IMR-90 (cell line): ENCODE data around the gene KLKB1. TPM values are rescaled to one million over a fixed set of nuclear protein-coding genes. Genes with fewer than 3 reads are reported as not detected.

ENCODE experiments used
- ATAC-seq: fragments of 200-7000 bp; cut with Tn5 transposase; 2 replicates; pipeline ENCODE4 v1.9.1; 2020; ENCODE audit warnings: low read depth, mild to moderate bottlenecking, moderate library complexity
- BruUV-seq: library from RNA; stranded (reverse); fragments of 400-500 nt; replicated peaks from 2 replicates; lab custom pipeline; 2021; lab: Mats Ljungman, UMichigan
- CTCF ChIA-PET: fragments of 300-600 bp; formaldehyde crosslinking; extraction: SDS; loops from one replicate; lab custom pipeline; 2021; ENCODE audit warnings: antibody characterized with exemption; lab: Yijun Ruan, JAX
- POLR2A ChIA-PET: fragments of 300-600 bp; sonication (Branson Sonifier 250); formaldehyde crosslinking; loops from one replicate; lab custom pipeline; 2022; ENCODE audit warnings: antibody characterized with exemption; ENCODE audit not compliant: unreplicated experiment; lab: Charles Lee
- DNase-seq: peaks from one replicate; pipeline ENCODE4 v3.0.0; 2013
- H2AFZ ChIP-seq: replicated peaks from 2 replicates; pipeline ENCODE3; 2013; ENCODE audit warnings: low read length, mild to moderate bottlenecking; ENCODE audit not compliant: poor library complexity
- H2AK5ac ChIP-seq: 2 replicates; pipeline ENCODE4 v1.6.1; 2013; ENCODE audit warnings: low read depth, low read length, inconsistent platforms
- H2AK9ac ChIP-seq: replicated peaks from 2 replicates; pipeline ENCODE3; 2013; ENCODE audit warnings: mild to moderate bottlenecking, low read depth, low read length, moderate library complexity; ENCODE audit not compliant: poor library complexity
- H2BK120ac ChIP-seq: 2 replicates; pipeline ENCODE4 v1.6.1; 2013; ENCODE audit warnings: low read depth, low read length, inconsistent platforms
- H2BK15ac ChIP-seq: 3 replicates; pipeline ENCODE4 v1.6.1; 2013; ENCODE audit warnings: low read depth, low read length, inconsistent platforms
- H2BK20ac ChIP-seq: 2 replicates; pipeline ENCODE4 v1.6.1; 2013; ENCODE audit warnings: low read depth, mild to moderate bottlenecking, inconsistent platforms, low read length, moderate library complexity
- H2BK5ac ChIP-seq: 2 replicates; pipeline ENCODE4 v1.6.1; 2013; ENCODE audit warnings: mild to moderate bottlenecking, low read depth, low read length, inconsistent platforms; ENCODE audit not compliant: poor library complexity, severe bottlenecking
- H3K14ac ChIP-seq: replicated peaks from 2 replicates; pipeline ENCODE4 v1.6.1; 2013; ENCODE audit warnings: low read depth, low read length, inconsistent platforms
- H3K18ac ChIP-seq: 2 replicates; pipeline ENCODE4 v1.6.1; 2013; ENCODE audit warnings: low read depth, low read length, control low read depth
- H3K23ac ChIP-seq: 2 replicates; pipeline ENCODE4 v1.6.1; 2013; ENCODE audit warnings: low read depth, low read length, inconsistent platforms
- H3K27ac ChIP-seq: 2 replicates; pipeline ENCODE4 v1.5.1; 2013; ENCODE audit warnings: mild to moderate bottlenecking, control low read depth, low read length; ENCODE audit not compliant: insufficient read depth
- H3K27me3 ChIP-seq: 2 replicates; pipeline ENCODE4 v1.6.1; 2013; ENCODE audit warnings: low read length; ENCODE audit not compliant: control insufficient read depth, insufficient read depth
- H3K36me3 ChIP-seq: 2 replicates; pipeline ENCODE4 v1.6.1; 2013; ENCODE audit warnings: low read length, mixed read lengths; ENCODE audit not compliant: control insufficient read depth, insufficient read depth
- H3K4ac ChIP-seq: 2 replicates; pipeline ENCODE4 v1.6.1; 2013; ENCODE audit warnings: low read depth, low read length, inconsistent platforms
- H3K4me1 ChIP-seq: 2 replicates; pipeline ENCODE4 v1.6.1; 2013; ENCODE audit warnings: low read length, mixed read lengths; ENCODE audit not compliant: control insufficient read depth, insufficient read depth
- H3K4me2 ChIP-seq: 2 replicates; pipeline ENCODE4 v1.6.1; 2013; ENCODE audit warnings: low read depth, mild to moderate bottlenecking, control low read depth, low read length, moderate library complexity
- H3K4me3 ChIP-seq: 2 replicates; pipeline ENCODE4 v1.5.1; 2013; ENCODE audit warnings: low read depth, mild to moderate bottlenecking, control low read depth, low read length, moderate library complexity; ENCODE audit not compliant: insufficient read depth
- H3K56ac ChIP-seq: 2 replicates; pipeline ENCODE4 v1.6.1; 2013; ENCODE audit warnings: low read length, inconsistent platforms; ENCODE audit not compliant: insufficient read depth; ENCODE audit errors: extremely low read depth
- H3K79me1 ChIP-seq, 2 experiments: 2 replicates each; pipeline ENCODE4 v1.6.1; 2013; ENCODE audit warnings: low read length in 2 of 2, inconsistent platforms in 1 of 2, low read depth in 1 of 2
- H3K9ac ChIP-seq: 2 replicates; pipeline ENCODE4 v1.6.1; 2013; ENCODE audit warnings: low read depth, low read length, control low read depth
- H3K9me1 ChIP-seq: 2 replicates; pipeline ENCODE4 v1.6.1; 2013; ENCODE audit warnings: low read length, inconsistent platforms; ENCODE audit not compliant: insufficient read depth
- H3K9me3 ChIP-seq: 2 replicates; pipeline ENCODE4 v1.6.1; 2013; ENCODE audit warnings: low read length; ENCODE audit not compliant: control insufficient read depth, insufficient read depth
- H4K20me1 ChIP-seq: 2 replicates; pipeline ENCODE4 v1.6.1; 2013; ENCODE audit warnings: low read length, inconsistent platforms; ENCODE audit not compliant: insufficient read depth
- H4K5ac ChIP-seq: 2 replicates; pipeline ENCODE4 v1.6.1; 2013; ENCODE audit warnings: mild to moderate bottlenecking, low read depth, low read length, control low read depth
- H4K8ac ChIP-seq, 2 experiments: 2 replicates each; pipeline ENCODE4 v1.6.1; 2013; ENCODE audit warnings: low read depth in 2 of 2, low read length in 2 of 2, control low read depth in 1 of 2, inconsistent platforms in 1 of 2
- H4K91ac ChIP-seq: 2 replicates; pipeline ENCODE4 v1.6.1; 2013; ENCODE audit warnings: low read depth, low read length, inconsistent platforms; ENCODE audit not compliant: insufficient read depth
- CEBPB ChIP-seq: IDR thresholded peaks from 2 replicates; pipeline ENCODE4 v1.6.1; 2012; ENCODE audit warnings: low read depth, low read length, improper control_type of control experiment
- MAZ ChIP-seq: IDR thresholded peaks from 2 replicates; pipeline ENCODE4 v1.6.1; 2012; ENCODE audit warnings: low read depth, mild to moderate bottlenecking, low read length, improper control_type of control experiment, moderate library complexity, borderline replicate concordance
- MXI1 ChIP-seq: IDR thresholded peaks from 2 replicates; pipeline ENCODE4 v1.6.1; 2012; ENCODE audit warnings: low read depth, mild to moderate bottlenecking, low read length, moderate library complexity, borderline replicate concordance
- NFE2L2 ChIP-seq: fragments of 150-350 bp; IDR thresholded peaks from 2 replicates; pipeline ENCODE4 v1.6.1; 2016; ENCODE audit warnings: low read depth, mild to moderate bottlenecking, low read length
- RAD21 ChIP-seq: IDR thresholded peaks from 2 replicates; pipeline ENCODE4 v1.6.1; 2012; ENCODE audit warnings: low read length, improper control_type of control experiment
- RFX5 ChIP-seq: IDR thresholded peaks from 2 replicates; pipeline ENCODE4 v1.8.0; 2012; ENCODE audit warnings: low read depth, mild to moderate bottlenecking, low read length, moderate library complexity
- WGBS, 2 experiments: methylation state at CpG; one replicate each; pipeline versions ENCODE4 v1.1.5 to v1.1.7; 2013; ENCODE audit warnings: missing lambda C conversion rate in 2 of 2; ENCODE audit not compliant: insufficient read length in 1 of 2; ENCODE audit errors: extremely low coverage in 2 of 2; 5-methylcytosine and 5-hydroxymethylcytosine counted together
- dilution Hi-C: fragments of 300-500 bp; cut with HindIII; formaldehyde crosslinking; loops from one replicate; pipeline ENCODE4 v1.14.3; 2018; ENCODE audit warnings: low sequenced_read_pairs; ENCODE audit not compliant: unreplicated experiment
- in situ Hi-C: fragments of 300-500 bp; cut with MboI; formaldehyde crosslinking; loops from 3 replicates; pipeline ENCODE4 v1.14.3; 2019; ENCODE audit warnings: low sequenced_read_pairs, inconsistent platforms, mixed read lengths
- intact Hi-C: fragments of 100-400 bp; cut with micrococcal nuclease; formaldehyde crosslinking; loops from 2 replicates; pipeline ENCODE4 v1.10.0; 2022
- polyA plus RNA-seq, 3 experiments: library from polyadenylated mRNA; depleted of rRNA; stranded (reverse); fragments of >200 nt; gene quantifications; 2 replicates each; pipeline ENCODE4 v1.2.3, GENCODE V29; 2012; ENCODE audit warnings: low replicate concordance in 1 of 3
- total RNA-seq: library from RNA; depleted of rRNA; stranded (reverse); fragments of >200 nt; gene quantifications from 2 replicates; pipeline ENCODE4 v1.2.3, GENCODE V29; 2012

Gene KLKB1
- total and polyA plus RNA-seq, 2 of the 4 experiments (the other 2 are of a cell fraction): 0.03 TPM; not detected in 1

- WGBS, 2 experiments: 100% methylated on average over 2 of the region's 12 CpGs; no CpG with 5 or more reads in 1 of the 2 experiments
Observed at GRCh38 chr4:186258216-186258811, 31.0 kb downstream of the KLKB1 start.

More at GRCh38 chr4:186258216-186258811, 31.0 kb downstream of the KLKB1 start:
- Histone ChIP-seq H2BK15ac (no peak overlapping the region), H2AK5ac (no peak overlapping the region), H2AFZ (no peak overlapping the region), H3K9ac (no peak overlapping the region), H3K4me2 (no peak overlapping the region), H2BK5ac (no peak overlapping the region), H3K56ac (no peak overlapping the region), H2BK120ac (no peak overlapping the region), H3K79me1 (no peaks in the 10 kb centered on the region), H3K9me1 (peaks cover 4% of the 10 kb centered on the region; the same call in 1 of the 2 replicates), H3K23ac (no peak overlapping the region), H3K14ac (no peak overlapping the region), H4K91ac (no peak overlapping the region), H3K4me1 (peaks cover 5% of the 10 kb centered on the region; the same call in 1 of the 2 replicates), H3K27me3 (no peaks in the 10 kb centered on the region), H3K36me3 (no peaks in the 10 kb centered on the region), H3K18ac (no peak overlapping the region), H3K4ac (no peak overlapping the region), H3K27ac (no peak overlapping the region), H3K9me3 (no peaks in the 10 kb centered on the region), H4K20me1 (no peaks in the 10 kb centered on the region), H2BK20ac (no peak overlapping the region), H2AK9ac (no peak overlapping the region), H4K8ac (no peak overlapping the region), H4K5ac (no peak overlapping the region), H3K4me3 (no peak overlapping the region)
- in situ Hi-C loops (no loop called here), intact Hi-C loops (no loop called here), dilution Hi-C loops (no loop called here)
- ATAC-seq: no peak
- no peak for DNase-seq
- BruUV-seq: no TSS peak
- TF ChIP-seq RFX5 (no peak), RAD21 (no peak), MAZ (no peak), MXI1 (no peak), CEBPB (no peak), NFE2L2 (no peak)
- CTCF ChIA-PET: no interaction called here
- POLR2A ChIA-PET: no interaction called here
